Right lobe of liver (tissue), 6 donors: Measurements from ENCODE around the gene CYP4Z1. TPM values are rescaled to one million over a fixed set of nuclear protein-coding genes. Genes with fewer than 3 reads are reported as not detected.
"Not testable (repeated sequence)": the region's sequence is repeated elsewhere in the genome, so short reads cannot be mapped to it uniquely, and the experiment has no call there.

Source experiments
- ATAC-seq, 4 donors: fragments of 200-7000 bp; cut with Tn5 transposase; one replicate each; pipeline ENCODE4 v1.9.1; 2020; ENCODE audit warnings: mild to moderate bottlenecking in 4 of 4, moderate library complexity in 4 of 4
- DNase-seq, 3 donors: peaks; one replicate each; pipeline ENCODE4 v3.0.0-alpha.2; 2020
- H3K27ac ChIP-seq, 3 donors: fragments of 200-600 bp; one replicate each; pipeline ENCODE4 v1.8.0; 2022
- H3K27me3 ChIP-seq, 2 donors: fragments of 200-600 bp; one replicate each; pipeline ENCODE4 v1.8.0; 2022
- H3K36me3 ChIP-seq, 4 donors: fragments of 200-600 bp; sonication (generic) in 1 of 4; one replicate each; pipeline versions ENCODE4 v1.5.1 to v1.8.0; 2017 to 2022; ENCODE audit warnings: control low read depth in 1 of 4
- H3K4me1 ChIP-seq, 4 donors: fragments of 200-600 bp; sonication (generic) in 1 of 4; one replicate each; pipeline versions ENCODE4 v1.5.1 to v1.8.0; 2017 to 2022; ENCODE audit warnings: control low read depth in 1 of 4
- H3K4me3 ChIP-seq, 3 donors: fragments of 200-600 bp; one replicate each; pipeline ENCODE4 v1.8.0; 2022
- H3K9me3 ChIP-seq, 4 donors: fragments of 200-600 bp; sonication (generic) in 1 of 4; one replicate each; pipeline versions ENCODE4 v1.5.1 to v1.8.0; 2017 to 2022; ENCODE audit warnings: control low read depth in 1 of 4
- CTCF ChIP-seq, 4 donors: fragments of 200-600 bp in 3 of 4; fragments of 450-650 bp in 1 of 4; IDR thresholded peaks; one replicate each; pipeline versions ENCODE4 v1.5.1 to v1.8.0; 2016 to 2022; ENCODE audit warnings: antibody characterized with exemption in 4 of 4, mild to moderate bottlenecking in 2 of 4
- POLR2A ChIP-seq: fragments of 450-650 bp; IDR thresholded peaks from one replicate; pipeline ENCODE4 v1.6.1; 2017; ENCODE audit warnings: antibody characterized with exemption, mild to moderate bottlenecking
- WGBS: methylation state at CpG from one replicate; pipeline ENCODE4 v1.1.6; 2018; ENCODE audit warnings: low coverage, low lambda C conversion rate; ENCODE audit not compliant: insufficient coverage; ENCODE audit errors: missing lambda C conversion rate; 5-methylcytosine and 5-hydroxymethylcytosine counted together
- intact Hi-C, 2 donors: fragments of 100-400 bp; cut with DNase I; formaldehyde crosslinking; loops; one replicate each; pipeline versions ENCODE4 v1.11.2 to v1.14.1; 2022
- total RNA-seq, 6 experiments: library from RNA; depleted of rRNA in 2 of 6; stranded (reverse); fragments of >200 nt in 2 of 6; fragmentation: NEBNext Ultra II Directional in 3 of 6; extraction: Animal tissue kit (Norgen Biotek cat#: 25700) in 3 of 6; gene quantifications; one replicate each; pipeline versions ENCODE4 v1.1.0 to v1.2.4, GENCODE V29; 2016 to 2023
- donor health status: DM: no; HTN: yes; CAD: no.
- donor health status: DM: no; HTN: no; CAD: no.
- donor health status: DM: no; HTN: no; CAD: no.
- donor health status: DM: no; HTN: yes; CAD: no.
- donor health status: DM: no; HTN: yes; CAD: no.

The CYP4Z1 gene
- total RNA-seq, 6 experiments from 2014 or later: 0.30 to 0.64 (median 0.39) TPM; not detected in 2

GRCh38 chr1:47137925-47138615 is 71.0 kb downstream of the CYP4Z1 start:
- peaks cover 0 to 18% (median 1%) of the 10 kb centered on the region in 4 donors for H3K36me3 ChIP-seq
- peaks cover 0 to 15% (median 3%) of the 10 kb centered on the region in 4 donors for H3K4me1 ChIP-seq
- H3K27ac ChIP-seq: peak overlapping the region in 2 of 3 donors; percentile 24 to 84
- intact Hi-C loops: no loop called here
- H3K4me3 ChIP-seq: peak overlapping the region in 1 of 3 donors; percentile 60
- H3K27me3 ChIP-seq: no peaks in the 10 kb centered on the region
- H3K9me3 ChIP-seq: no peaks in the 10 kb centered on the region
- TF ChIP-seq POLR2A (no peak), CTCF (IDR thresholded peaks at IDR 0.05) (no peak)
- WGBS: 16% methylated on average over 3 of the region's 5 CpGs
- ATAC-seq (peak; percentile 87 to 93 (median 90)), DNase-seq (peak; percentile 78 to 94 (median 89))

DNA sequence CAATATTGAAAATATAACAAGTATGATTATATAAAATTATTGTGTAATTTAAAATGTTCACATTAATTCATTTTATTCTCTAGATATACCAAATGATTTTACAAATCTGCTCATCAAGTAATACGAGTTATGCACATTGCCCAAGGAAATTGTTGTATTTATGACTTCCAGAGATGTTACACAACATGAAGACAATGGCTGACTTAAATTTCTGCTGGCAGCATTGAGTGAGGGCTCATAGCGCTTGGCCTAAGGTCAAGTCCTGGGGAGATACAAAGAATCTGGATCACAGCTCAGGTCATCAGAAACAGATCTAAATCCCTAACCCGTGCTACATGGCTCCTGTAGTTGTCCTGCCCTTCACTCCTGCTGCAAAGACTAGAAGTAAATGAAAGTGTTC is 73.3 kb downstream of the CYP4Z1 start:
- H3K27me3 ChIP-seq, H3K4me3 ChIP-seq, H3K27ac ChIP-seq, H3K9me3 ChIP-seq, ATAC-seq, DNase-seq, intact Hi-C loops: not testable (repeated sequence)
- 39% methylated on average over 3 of the region's 3 CpGs for WGBS
- H3K36me3 ChIP-seq: peaks cover 0 to 22% (median 1%) of the 10 kb centered on the region in 4 donors
- peaks cover 0 to 15% (median 3%) of the 10 kb centered on the region in 4 donors for H3K4me1 ChIP-seq

- DNase-seq (peak in 1 of 3 donors; percentile 31), ATAC-seq (peak; percentile 72 to 95 (median 88))
- peak; percentile 7 to 63 (median 43) for TF ChIP-seq CTCF (IDR thresholded peaks at IDR 0.05)
- H3K27me3 ChIP-seq, H3K9me3 ChIP-seq, intact Hi-C loops, H3K4me1 ChIP-seq, H3K27ac ChIP-seq, H3K4me3 ChIP-seq: not testable (repeated sequence)
- peaks cover 0 to 22% (median 1%) of the 10 kb centered on the region in 4 donors for H3K36me3 ChIP-seq
- 52% methylated on average over 4 of the region's 6 CpGs for WGBS
These were observed 76.6 kb downstream of the CYP4Z1 start for GRCh38 chr1:47143654-47144053.

- H3K27ac ChIP-seq, H3K4me3 ChIP-seq, ATAC-seq, H3K9me3 ChIP-seq, H3K4me1 ChIP-seq, H3K27me3 ChIP-seq, DNase-seq, intact Hi-C loops: not testable (repeated sequence)
- WGBS: 0% methylated on average over 1 of the region's 1 CpG
- peaks cover 0 to 11% (median 1%) of the 10 kb centered on the region in 4 donors for H3K36me3 ChIP-seq
These were observed 79.5 kb downstream of the CYP4Z1 start for GRCh38 chr1:47146495-47146894.

DNA sequence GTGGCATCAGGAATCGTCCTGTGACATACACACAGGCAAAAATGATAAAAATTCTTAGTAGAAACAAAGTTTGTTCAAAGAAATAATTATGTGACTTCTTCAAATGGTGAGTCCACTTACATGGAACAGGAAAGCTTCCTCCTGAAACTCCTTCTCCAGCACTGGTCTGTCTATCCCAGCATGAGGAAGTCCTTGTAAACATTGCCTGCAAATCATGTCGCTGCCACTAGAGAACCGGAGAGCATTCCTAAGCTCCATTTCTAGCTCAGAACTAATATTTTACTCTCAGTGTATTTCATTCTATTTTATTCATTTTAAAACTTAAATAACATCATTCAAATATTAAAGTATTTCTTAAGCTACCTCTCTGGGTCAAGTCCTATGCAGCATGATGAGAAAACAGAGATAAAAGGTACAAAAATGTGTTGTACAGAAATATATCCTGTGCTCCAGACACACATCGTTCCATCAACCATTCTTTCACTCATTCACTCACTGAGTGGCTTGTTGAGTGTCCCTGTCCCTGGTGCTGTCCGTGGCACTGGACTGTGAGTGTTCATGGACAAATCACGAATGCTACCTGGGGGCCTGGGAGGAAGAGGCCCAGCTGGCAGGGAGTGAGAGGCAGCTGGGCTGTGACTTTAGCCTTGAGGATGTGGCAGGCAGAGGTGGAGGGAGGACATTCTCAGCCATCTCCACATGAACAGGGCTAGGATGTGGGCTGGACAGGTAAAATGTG is 80.2 kb downstream of the CYP4Z1 start:
- Histone ChIP-seq H3K27ac (no peak overlapping the region), H3K36me3 (peaks cover 0 to 7% (median 1%) of the 10 kb centered on the region in 4 donors), H3K4me3 (no peak overlapping the region), H3K9me3 (no peaks in the 10 kb centered on the region), H3K4me1 (no peaks in the 10 kb centered on the region), H3K27me3 (no peaks in the 10 kb centered on the region)
- DNase-seq: no peak
- WGBS: 48% methylated on average over 4 of the region's 6 CpGs
- TF ChIP-seq POLR2A: no peak
- no peak for TF ChIP-seq CTCF (IDR thresholded peaks at IDR 0.05)
- intact Hi-C loops: no loop called here
- no peak for ATAC-seq

- WGBS: 35% methylated on average over 9 of the region's 9 CpGs
- H3K4me1 ChIP-seq, H3K9me3 ChIP-seq, ATAC-seq, H3K4me3 ChIP-seq, H3K27me3 ChIP-seq, intact Hi-C loops, DNase-seq, H3K36me3 ChIP-seq, H3K27ac ChIP-seq: not testable (repeated sequence)
These were observed 82.1 kb downstream of the CYP4Z1 start for GRCh38 chr1:47149162-47149561.

GRCh38 chr1:47156457-47156856 is 89.4 kb downstream of the CYP4Z1 start:
- H3K9me3 ChIP-seq, H3K27me3 ChIP-seq, H3K4me3 ChIP-seq, ATAC-seq, H3K4me1 ChIP-seq, intact Hi-C loops, H3K36me3 ChIP-seq, DNase-seq, H3K27ac ChIP-seq: not testable (repeated sequence)

GRCh38 chr1:47157957-47158356 is 90.9 kb downstream of the CYP4Z1 start:
- H3K4me1 ChIP-seq, H3K9me3 ChIP-seq, intact Hi-C loops, H3K4me3 ChIP-seq, DNase-seq, H3K27me3 ChIP-seq, H3K27ac ChIP-seq, H3K36me3 ChIP-seq, ATAC-seq: not testable (repeated sequence)
- 60% methylated on average over 3 of the region's 3 CpGs for WGBS
